HEK293 (cell line): ENCODE data around the gene UXS1.

Experiments used
- ATF2 ChIP-seq: fragments of 450-650 bp; formaldehyde crosslinking; IDR thresholded peaks from 2 replicates; pipeline ENCODE4 v1.5.1; 2016; ENCODE audit warnings: missing biosample characterization, missing genetic modification characterization, low read depth
- CTCF ChIP-seq: fragments of 450-650 bp; formaldehyde crosslinking; IDR thresholded peaks from 2 replicates; pipeline ENCODE4 v1.5.1; 2016; ENCODE audit warnings: missing biosample characterization, missing genetic modification characterization
- KLF17 ChIP-seq: fragments of 450-650 bp; formaldehyde crosslinking; IDR thresholded peaks from 2 replicates; pipeline ENCODE4 v1.5.1; 2016; ENCODE audit warnings: missing biosample characterization, missing genetic modification characterization
- MZF1 ChIP-seq: fragments of 450-650 bp; formaldehyde crosslinking; IDR thresholded peaks from 2 replicates; pipeline ENCODE4 v1.5.1; 2017; ENCODE audit warnings: missing biosample characterization, missing genetic modification characterization, borderline replicate concordance
- RBAK ChIP-seq: fragments of 450-650 bp; formaldehyde crosslinking; IDR thresholded peaks from 2 replicates; pipeline ENCODE4 v1.5.1; 2016; ENCODE audit warnings: missing biosample characterization, missing genetic modification characterization
- ZBTB49 ChIP-seq: fragments of 450-650 bp; formaldehyde crosslinking; IDR thresholded peaks from 2 replicates; pipeline ENCODE4 v1.5.1; 2016; ENCODE audit warnings: missing biosample characterization, missing genetic modification characterization, low read depth
- ZBTB7A ChIP-seq: fragments of 450-650 bp; formaldehyde crosslinking; IDR thresholded peaks from 2 replicates; pipeline ENCODE4 v1.5.1; 2016; ENCODE audit warnings: low read depth, missing biosample characterization, missing genetic modification characterization

- no peak for TF ChIP-seq CTCF (tag by site-specific recombination)
- TF ChIP-seq KLF17 (tag by site-specific recombination), result no peak
- TF ChIP-seq ZBTB7A (tag by site-specific recombination), result no peak
- TF ChIP-seq ATF2 (tag by site-specific recombination), result no peak
- TF ChIP-seq ZBTB49 (tag by site-specific recombination), result no peak
- no peak for TF ChIP-seq MZF1
- no peak for TF ChIP-seq RBAK (tag by site-specific recombination)
Observed at GRCh38 chr2:106108791-106109190, 85.3 kb downstream of the UXS1 start.
